ENCODE data around the gene ETV1. TPM values are rescaled to one million over a fixed set of nuclear protein-coding genes. Genes with fewer than 3 reads are reported as not detected.

ETV1 gene
- polyA plus RNA-seq, 1 donor from 2014 or later = 1.5 TPM

DNA sequence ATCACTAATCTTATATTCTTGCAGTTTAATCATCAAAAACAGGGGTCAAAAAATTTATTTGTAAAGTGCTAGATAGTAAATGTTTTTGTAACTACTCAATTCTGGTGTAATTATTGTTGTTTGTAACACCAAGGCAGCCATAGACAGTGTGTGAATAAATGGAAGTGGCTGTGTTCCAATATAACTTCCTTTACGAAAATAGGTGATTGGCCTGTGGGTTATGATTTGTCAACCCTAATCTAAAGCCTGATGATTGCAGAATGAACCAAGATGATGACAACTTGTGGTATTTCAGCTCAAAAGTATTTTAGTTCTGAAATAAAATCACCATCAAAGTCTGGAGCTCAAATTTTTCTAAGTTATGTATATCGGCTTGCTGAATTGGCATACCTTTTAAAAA is 34.4 kb upstream of the ETV1 start:
- Histone ChIP-seq H3K9ac (ENCODE audit: low read length) (no peak overlapping the region), H3F3A (ENCODE audit: insufficient read depth, low read length, poor library complexity, severe bottlenecking) (no peaks in the 10 kb centered on the region), H3K27ac (ENCODE audit: low read length) (no peak overlapping the region), H2AFZ (ENCODE audit: low read depth, low read length) (no peak overlapping the region), H4K20me1 (ENCODE audit: insufficient read depth) (no peaks in the 10 kb centered on the region), H3K27me3 (ENCODE audit: insufficient read depth, low read depth, low read length) (no peaks in the 10 kb centered on the region), H3K36me3 (ENCODE audit: insufficient read depth, low read length) (no peaks in the 10 kb centered on the region), H3K9me3 (ENCODE audit: low read length) (no peaks in the 10 kb centered on the region), H3K79me2 (replicated peaks; ENCODE audit: insufficient read depth, low read length) (no peaks in the 10 kb centered on the region), H3K9me2 (ENCODE audit: insufficient read depth, low read length) (no peaks in the 10 kb centered on the region), H3K4me3 (ENCODE audit: low read length) (no peak overlapping the region), H3K4me2 (ENCODE audit: low read length) (no peak overlapping the region)
- TF ChIP-seq TAF1 (IDR thresholded peaks at IDR 0.05; ENCODE audit: low read depth) (no peak), SMC3 (conservative IDR thresholded peaks at IDR 0.05; ENCODE audit: poor library complexity) (no peak), MXI1 (conservative IDR thresholded peaks at IDR 0.05; ENCODE audit: poor library complexity, severe bottlenecking) (no peak), POLR2AphosphoS5 (IDR thresholded peaks at IDR 0.05) (no peak), EZH2 (IDR thresholded peaks at IDR 0.05; ENCODE audit: borderline replicate concordance, insufficient read depth, low read length, poor library complexity, severe bottlenecking) (no peak), EP300 (conservative IDR thresholded peaks at IDR 0.05; ENCODE audit: poor library complexity, severe bottlenecking) (no peak), RAD21 (conservative IDR thresholded peaks at IDR 0.05) (no peak)
- TF ChIP-seq, protein P1, sequence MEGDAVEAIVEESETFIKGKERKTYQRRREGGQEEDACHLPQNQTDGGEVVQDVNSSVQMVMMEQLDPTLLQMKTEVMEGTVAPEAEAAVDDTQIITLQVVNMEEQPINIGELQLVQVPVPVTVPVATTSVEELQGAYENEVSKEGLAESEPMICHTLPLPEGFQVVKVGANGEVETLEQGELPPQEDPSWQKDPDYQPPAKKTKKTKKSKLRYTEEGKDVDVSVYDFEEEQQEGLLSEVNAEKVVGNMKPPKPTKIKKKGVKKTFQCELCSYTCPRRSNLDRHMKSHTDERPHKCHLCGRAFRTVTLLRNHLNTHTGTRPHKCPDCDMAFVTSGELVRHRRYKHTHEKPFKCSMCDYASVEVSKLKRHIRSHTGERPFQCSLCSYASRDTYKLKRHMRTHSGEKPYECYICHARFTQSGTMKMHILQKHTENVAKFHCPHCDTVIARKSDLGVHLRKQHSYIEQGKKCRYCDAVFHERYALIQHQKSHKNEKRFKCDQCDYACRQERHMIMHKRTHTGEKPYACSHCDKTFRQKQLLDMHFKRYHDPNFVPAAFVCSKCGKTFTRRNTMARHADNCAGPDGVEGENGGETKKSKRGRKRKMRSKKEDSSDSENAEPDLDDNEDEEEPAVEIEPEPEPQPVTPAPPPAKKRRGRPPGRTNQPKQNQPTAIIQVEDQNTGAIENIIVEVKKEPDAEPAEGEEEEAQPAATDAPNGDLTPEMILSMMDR (IDR thresholded peaks at IDR 0.05; ENCODE audit: poor library complexity, severe bottlenecking) = no peak
- TF ChIP-seq, protein P2, sequence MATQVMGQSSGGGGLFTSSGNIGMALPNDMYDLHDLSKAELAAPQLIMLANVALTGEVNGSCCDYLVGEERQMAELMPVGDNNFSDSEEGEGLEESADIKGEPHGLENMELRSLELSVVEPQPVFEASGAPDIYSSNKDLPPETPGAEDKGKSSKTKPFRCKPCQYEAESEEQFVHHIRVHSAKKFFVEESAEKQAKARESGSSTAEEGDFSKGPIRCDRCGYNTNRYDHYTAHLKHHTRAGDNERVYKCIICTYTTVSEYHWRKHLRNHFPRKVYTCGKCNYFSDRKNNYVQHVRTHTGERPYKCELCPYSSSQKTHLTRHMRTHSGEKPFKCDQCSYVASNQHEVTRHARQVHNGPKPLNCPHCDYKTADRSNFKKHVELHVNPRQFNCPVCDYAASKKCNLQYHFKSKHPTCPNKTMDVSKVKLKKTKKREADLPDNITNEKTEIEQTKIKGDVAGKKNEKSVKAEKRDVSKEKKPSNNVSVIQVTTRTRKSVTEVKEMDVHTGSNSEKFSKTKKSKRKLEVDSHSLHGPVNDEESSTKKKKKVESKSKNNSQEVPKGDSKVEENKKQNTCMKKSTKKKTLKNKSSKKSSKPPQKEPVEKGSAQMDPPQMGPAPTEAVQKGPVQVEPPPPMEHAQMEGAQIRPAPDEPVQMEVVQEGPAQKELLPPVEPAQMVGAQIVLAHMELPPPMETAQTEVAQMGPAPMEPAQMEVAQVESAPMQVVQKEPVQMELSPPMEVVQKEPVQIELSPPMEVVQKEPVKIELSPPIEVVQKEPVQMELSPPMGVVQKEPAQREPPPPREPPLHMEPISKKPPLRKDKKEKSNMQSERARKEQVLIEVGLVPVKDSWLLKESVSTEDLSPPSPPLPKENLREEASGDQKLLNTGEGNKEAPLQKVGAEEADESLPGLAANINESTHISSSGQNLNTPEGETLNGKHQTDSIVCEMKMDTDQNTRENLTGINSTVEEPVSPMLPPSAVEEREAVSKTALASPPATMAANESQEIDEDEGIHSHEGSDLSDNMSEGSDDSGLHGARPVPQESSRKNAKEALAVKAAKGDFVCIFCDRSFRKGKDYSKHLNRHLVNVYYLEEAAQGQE (IDR thresholded peaks at IDR 0.05; ENCODE audit: borderline replicate concordance) = no peak

DNA sequence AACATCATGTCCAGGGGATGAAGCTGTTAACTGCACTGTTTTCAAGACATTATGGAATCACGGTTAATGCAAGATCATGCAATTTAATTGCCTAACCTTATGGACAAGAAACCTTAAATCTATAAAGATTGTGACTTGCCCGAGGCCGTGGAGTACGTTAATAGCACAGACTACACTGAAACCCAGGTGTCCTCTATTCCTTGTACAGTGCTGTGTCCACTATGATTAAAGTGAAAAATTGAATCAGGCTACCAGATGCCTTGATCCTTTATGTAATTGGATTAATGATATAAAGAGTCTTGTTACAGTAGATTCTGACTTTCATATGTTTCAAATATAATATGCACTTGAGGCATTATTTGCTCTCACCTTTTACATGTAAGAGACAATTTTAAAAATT is 33.9 kb upstream of the ETV1 start:
- TF ChIP-seq RAD21 (conservative IDR thresholded peaks at IDR 0.05) (no peak), TAF1 (IDR thresholded peaks at IDR 0.05; ENCODE audit: low read depth) (no peak), MXI1 (conservative IDR thresholded peaks at IDR 0.05; ENCODE audit: poor library complexity, severe bottlenecking) (no peak), EP300 (conservative IDR thresholded peaks at IDR 0.05; ENCODE audit: poor library complexity, severe bottlenecking) (no peak), POLR2AphosphoS5 (IDR thresholded peaks at IDR 0.05) (no peak), EZH2 (IDR thresholded peaks at IDR 0.05; ENCODE audit: borderline replicate concordance, insufficient read depth, low read length, poor library complexity, severe bottlenecking) (no peak), SMC3 (conservative IDR thresholded peaks at IDR 0.05; ENCODE audit: poor library complexity) (no peak)
- TF ChIP-seq, protein P2 (IDR thresholded peaks at IDR 0.05; ENCODE audit: borderline replicate concordance) = no peak
- TF ChIP-seq, protein P1 (IDR thresholded peaks at IDR 0.05; ENCODE audit: poor library complexity, severe bottlenecking) = no peak
- Histone ChIP-seq H3K27ac (ENCODE audit: low read length) (no peak overlapping the region), H3K27me3 (ENCODE audit: insufficient read depth, low read depth, low read length) (no peaks in the 10 kb centered on the region), H3K9ac (ENCODE audit: low read length) (no peak overlapping the region), H3K9me3 (ENCODE audit: low read length) (no peaks in the 10 kb centered on the region), H3K36me3 (ENCODE audit: insufficient read depth, low read length) (no peaks in the 10 kb centered on the region), H4K20me1 (ENCODE audit: insufficient read depth) (no peaks in the 10 kb centered on the region), H3K4me2 (ENCODE audit: low read length) (no peak overlapping the region), H2AFZ (ENCODE audit: low read depth, low read length) (no peak overlapping the region), H3K79me2 (replicated peaks; ENCODE audit: insufficient read depth, low read length) (no peaks in the 10 kb centered on the region), H3F3A (ENCODE audit: insufficient read depth, low read length, poor library complexity, severe bottlenecking) (no peaks in the 10 kb centered on the region), H3K9me2 (ENCODE audit: insufficient read depth, low read length) (no peaks in the 10 kb centered on the region), H3K4me3 (ENCODE audit: low read length) (no peak overlapping the region)

Measured in neural cell (in vitro differentiated cells).